A549 treated with RU486 at 1 μM for 4 hours (cell line): ENCODE data around the gene FAM83D. TPM values are rescaled to one million over a fixed set of nuclear protein-coding genes. Genes with fewer than 3 reads are reported as not detected.

Experiments
- total RNA-seq: library from RNA; stranded (reverse); fragments of 200-300 nt; extraction: Qiagen RNA extraction; gene quantifications from 5 replicates; pipeline ENCODE4 v1.2.3, GENCODE V29; 2022; ENCODE audit warnings: low read depth

FAM83D gene, protein sequence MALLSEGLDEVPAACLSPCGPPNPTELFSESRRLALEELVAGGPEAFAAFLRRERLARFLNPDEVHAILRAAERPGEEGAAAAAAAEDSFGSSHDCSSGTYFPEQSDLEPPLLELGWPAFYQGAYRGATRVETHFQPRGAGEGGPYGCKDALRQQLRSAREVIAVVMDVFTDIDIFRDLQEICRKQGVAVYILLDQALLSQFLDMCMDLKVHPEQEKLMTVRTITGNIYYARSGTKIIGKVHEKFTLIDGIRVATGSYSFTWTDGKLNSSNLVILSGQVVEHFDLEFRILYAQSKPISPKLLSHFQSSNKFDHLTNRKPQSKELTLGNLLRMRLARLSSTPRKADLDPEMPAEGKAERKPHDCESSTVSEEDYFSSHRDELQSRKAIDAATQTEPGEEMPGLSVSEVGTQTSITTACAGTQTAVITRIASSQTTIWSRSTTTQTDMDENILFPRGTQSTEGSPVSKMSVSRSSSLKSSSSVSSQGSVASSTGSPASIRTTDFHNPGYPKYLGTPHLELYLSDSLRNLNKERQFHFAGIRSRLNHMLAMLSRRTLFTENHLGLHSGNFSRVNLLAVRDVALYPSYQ
- 57.5 to 78.2 TPM (median 64.8 TPM) in 5 replicates for total RNA-seq

DNA sequence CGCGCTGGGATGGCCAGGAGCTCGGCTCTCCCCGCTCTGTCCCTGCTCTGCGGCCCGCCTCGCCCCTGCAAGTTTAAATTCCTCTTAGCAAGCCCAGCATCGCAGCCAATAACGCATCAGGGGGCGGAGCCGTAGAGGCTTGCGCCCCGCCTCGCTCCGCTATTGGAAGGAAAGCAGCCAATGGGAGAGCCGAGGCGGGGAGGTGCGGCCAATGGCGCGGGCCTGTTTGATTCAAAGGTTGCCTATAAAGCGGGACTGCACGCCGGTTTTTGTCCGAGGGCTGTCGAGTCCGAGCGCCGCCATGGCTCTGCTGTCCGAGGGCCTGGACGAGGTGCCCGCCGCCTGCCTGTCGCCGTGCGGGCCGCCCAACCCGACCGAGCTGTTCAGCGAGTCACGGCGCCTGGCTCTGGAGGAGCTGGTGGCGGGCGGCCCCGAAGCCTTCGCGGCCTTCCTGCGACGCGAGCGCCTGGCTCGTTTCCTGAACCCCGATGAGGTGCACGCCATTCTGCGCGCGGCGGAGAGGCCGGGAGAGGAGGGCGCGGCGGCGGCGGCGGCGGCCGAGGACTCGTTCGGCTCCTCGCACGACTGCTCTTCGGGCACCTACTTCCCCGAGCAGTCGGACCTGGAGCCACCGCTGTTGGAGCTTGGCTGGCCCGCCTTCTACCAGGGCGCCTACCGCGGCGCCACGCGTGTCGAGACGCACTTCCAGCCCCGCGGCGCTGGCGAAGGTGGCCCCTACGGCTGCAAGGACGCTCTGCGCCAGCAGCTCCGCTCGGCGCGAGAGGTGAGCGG lies at the start of gene FAM83D:
FAM83D (plus strand) TSS at position 276 of the 792 bp plus-strand sequence; CDS start at position 302, 26 bp downstream.

GRCh38 chr20:38962044-38962927 lies 36.1 kb downstream of the FAM83D start, which contains the start of gene DHX35:
DHX35 (plus strand) TSS chr20:38962344; CDS start chr20:38962368, 24 bp downstream.

Other genes with a start within 250 kb of the FAM83D start
- gene SLC32A1, start 201.9 kb upstream of the FAM83D start, total RNA-seq = 0.09 TPM in 1 of 5 replicates, not detected in the others
- gene ACTR5, start 178.0 kb upstream of the FAM83D start, total RNA-seq = 8.7 to 10.7 TPM (median 9.9 TPM) in 5 replicates
- gene PPP1R16B, start 120.7 kb upstream of the FAM83D start, total RNA-seq = 0.06 to 0.27 TPM (median 0.16 TPM) in 5 replicates
- 7.5 to 8.8 TPM (median 8.0 TPM) in 5 replicates for gene DHX35, start 35.9 kb downstream of the FAM83D start, total RNA-seq